Parathyroid adenoma (tissue), 2 donors: ENCODE data around the gene CEP135.

Experiments
- H2AFZ ChIP-seq: fragments of 300-600 bp; sonication (generic); one replicate; pipeline ENCODE4 v1.7.0; 2017; ENCODE audit warnings: antibody characterized with exemption, mild to moderate bottlenecking
- H3K27ac ChIP-seq: fragments of 300-600 bp; sonication (generic); one replicate; pipeline ENCODE4 v1.7.0; 2017
- H3K27me3 ChIP-seq: fragments of 300-600 bp; sonication (generic); one replicate; pipeline ENCODE4 v1.7.0; 2017; ENCODE audit warnings: low read length; ENCODE audit not compliant: control insufficient read depth, insufficient read depth
- H3K36me3 ChIP-seq: fragments of 300-600 bp; sonication (generic); one replicate; pipeline ENCODE4 v1.7.0; 2017; ENCODE audit warnings: low read length; ENCODE audit not compliant: control insufficient read depth, insufficient read depth
- H3K4me1 ChIP-seq: fragments of 300-600 bp; sonication (generic); one replicate; pipeline ENCODE4 v1.7.0; 2017; ENCODE audit warnings: control low read depth
- H3K4me2 ChIP-seq: fragments of 300-600 bp; sonication (generic); one replicate; pipeline ENCODE4 v1.7.0; 2017; ENCODE audit warnings: low read length
- H3K4me3 ChIP-seq: fragments of 300-600 bp; sonication (generic); one replicate; pipeline ENCODE4 v1.7.0; 2017; ENCODE audit warnings: low read depth, low read length
- H3K79me2 ChIP-seq: fragments of 300-600 bp; sonication (generic); one replicate; pipeline ENCODE4 v1.7.0; 2017; ENCODE audit warnings: control low read depth
- H3K9ac ChIP-seq: fragments of 300-600 bp; sonication (generic); one replicate; pipeline ENCODE4 v1.7.0; 2017; ENCODE audit warnings: mild to moderate bottlenecking
- H3K9me3 ChIP-seq: fragments of 300-600 bp; sonication (generic); one replicate; pipeline ENCODE4 v1.7.0; 2017; ENCODE audit warnings: low read length; ENCODE audit not compliant: control insufficient read depth
- TF ChIP-seq, protein P1 (sequence below): fragments of 300-600 bp; sonication (generic); IDR thresholded peaks from one replicate; pipeline ENCODE4 v1.7.0; 2017; ENCODE audit warnings: antibody characterized with exemption, mild to moderate bottlenecking
- donor health status: primary hyperparathyroidism.

CEP135 gene, protein sequence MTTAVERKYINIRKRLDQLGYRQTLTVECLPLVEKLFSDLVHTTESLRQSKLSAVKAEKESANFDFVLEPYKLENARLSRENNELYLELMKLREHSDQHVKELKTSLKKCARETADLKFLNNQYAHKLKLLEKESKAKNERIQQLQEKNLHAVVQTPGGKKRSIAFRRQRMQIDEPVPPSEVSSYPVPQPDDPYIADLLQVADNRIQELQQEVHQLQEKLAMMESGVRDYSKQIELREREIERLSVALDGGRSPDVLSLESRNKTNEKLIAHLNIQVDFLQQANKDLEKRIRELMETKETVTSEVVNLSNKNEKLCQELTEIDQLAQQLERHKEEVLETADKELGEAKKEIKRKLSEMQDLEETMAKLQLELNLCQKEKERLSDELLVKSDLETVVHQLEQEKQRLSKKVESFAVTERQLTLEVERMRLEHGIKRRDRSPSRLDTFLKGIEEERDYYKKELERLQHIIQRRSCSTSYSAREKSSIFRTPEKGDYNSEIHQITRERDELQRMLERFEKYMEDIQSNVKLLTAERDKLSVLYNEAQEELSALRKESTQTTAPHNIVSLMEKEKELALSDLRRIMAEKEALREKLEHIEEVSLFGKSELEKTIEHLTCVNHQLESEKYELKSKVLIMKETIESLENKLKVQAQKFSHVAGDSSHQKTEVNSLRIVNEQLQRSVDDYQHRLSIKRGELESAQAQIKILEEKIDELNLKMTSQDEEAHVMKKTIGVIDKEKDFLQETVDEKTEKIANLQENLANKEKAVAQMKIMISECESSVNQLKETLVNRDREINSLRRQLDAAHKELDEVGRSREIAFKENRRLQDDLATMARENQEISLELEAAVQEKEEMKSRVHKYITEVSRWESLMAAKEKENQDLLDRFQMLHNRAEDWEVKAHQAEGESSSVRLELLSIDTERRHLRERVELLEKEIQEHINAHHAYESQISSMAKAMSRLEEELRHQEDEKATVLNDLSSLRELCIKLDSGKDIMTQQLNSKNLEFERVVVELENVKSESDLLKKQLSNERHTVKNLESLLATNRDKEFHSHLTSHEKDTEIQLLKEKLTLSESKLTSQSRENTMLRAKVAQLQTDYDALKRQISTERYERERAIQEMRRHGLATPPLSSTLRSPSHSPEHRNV

GRCh38 chr4:55948726-55949481, at the start of gene CEP135:
Gene CEP135, plus strand, starts transcription at chr4:55948945. Its CDS starts 3,186 bp downstream, at chr4:55952131.
- Histone ChIP-seq H3K4me1 (no peaks in the 10 kb centered on the region), H3K27ac (peak within 1 kb of the TSS; percentile 85), H3K36me3 (no peaks in the 10 kb centered on the region), H3K4me3 (peak within 1 kb of the TSS; percentile 70), H3K9me3 (no peaks in the 10 kb centered on the region), H3K9ac (no peak within 1 kb of the TSS), H3K79me2 (peaks cover 2% of the 10 kb centered on the region), H3K4me2 (peak within 1 kb of the TSS; percentile 74), H3K27me3 (no peaks in the 10 kb centered on the region), H2AFZ (peak within 1 kb of the TSS; percentile 91)
- TF ChIP-seq, protein P1, sequence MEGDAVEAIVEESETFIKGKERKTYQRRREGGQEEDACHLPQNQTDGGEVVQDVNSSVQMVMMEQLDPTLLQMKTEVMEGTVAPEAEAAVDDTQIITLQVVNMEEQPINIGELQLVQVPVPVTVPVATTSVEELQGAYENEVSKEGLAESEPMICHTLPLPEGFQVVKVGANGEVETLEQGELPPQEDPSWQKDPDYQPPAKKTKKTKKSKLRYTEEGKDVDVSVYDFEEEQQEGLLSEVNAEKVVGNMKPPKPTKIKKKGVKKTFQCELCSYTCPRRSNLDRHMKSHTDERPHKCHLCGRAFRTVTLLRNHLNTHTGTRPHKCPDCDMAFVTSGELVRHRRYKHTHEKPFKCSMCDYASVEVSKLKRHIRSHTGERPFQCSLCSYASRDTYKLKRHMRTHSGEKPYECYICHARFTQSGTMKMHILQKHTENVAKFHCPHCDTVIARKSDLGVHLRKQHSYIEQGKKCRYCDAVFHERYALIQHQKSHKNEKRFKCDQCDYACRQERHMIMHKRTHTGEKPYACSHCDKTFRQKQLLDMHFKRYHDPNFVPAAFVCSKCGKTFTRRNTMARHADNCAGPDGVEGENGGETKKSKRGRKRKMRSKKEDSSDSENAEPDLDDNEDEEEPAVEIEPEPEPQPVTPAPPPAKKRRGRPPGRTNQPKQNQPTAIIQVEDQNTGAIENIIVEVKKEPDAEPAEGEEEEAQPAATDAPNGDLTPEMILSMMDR: peak; percentile 79

DNA sequence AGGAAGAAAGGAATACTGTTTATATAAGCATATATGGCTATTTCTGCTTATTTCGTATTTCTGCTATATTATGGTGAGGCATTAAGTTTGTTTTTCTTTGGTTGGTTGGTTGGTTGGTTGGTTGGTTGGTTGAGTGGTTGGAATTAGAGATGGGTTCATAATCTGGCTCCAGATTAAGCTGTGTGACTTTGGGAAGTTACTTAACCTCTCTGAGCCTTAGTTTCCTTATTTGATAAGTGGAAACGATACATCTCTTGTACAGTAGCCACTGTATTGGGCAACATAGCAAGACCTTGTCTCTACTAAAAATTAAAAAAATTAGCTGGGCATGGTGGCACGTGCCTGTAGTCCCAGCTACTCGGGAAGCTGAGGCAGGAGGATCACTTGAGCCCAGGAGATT, 46.1 kb upstream of the CEP135 start:
- Histone ChIP-seq H3K4me2 (no peak overlapping the region), H3K4me1 (no peaks in the 10 kb centered on the region), H3K36me3 (no peaks in the 10 kb centered on the region), H3K27ac (no peak overlapping the region), H3K9ac (no peak overlapping the region), H3K9me3 (no peaks in the 10 kb centered on the region), H3K79me2 (no peaks in the 10 kb centered on the region), H3K4me3 (no peak overlapping the region), H2AFZ (no peak overlapping the region), H3K27me3 (no peaks in the 10 kb centered on the region)
- TF ChIP-seq, protein P1: no peak

- no peaks in the 10 kb centered on the region for H3K27me3 ChIP-seq
- no peaks in the 10 kb centered on the region for H3K36me3 ChIP-seq
- no peak overlapping the region for H3K4me2 ChIP-seq
- no peak overlapping the region for H3K4me3 ChIP-seq
- no peaks in the 10 kb centered on the region for H3K9me3 ChIP-seq
- no peaks in the 10 kb centered on the region for H3K79me2 ChIP-seq
- no peaks in the 10 kb centered on the region for H3K4me1 ChIP-seq
- no peak overlapping the region for H2AFZ ChIP-seq
- no peak overlapping the region for H3K9ac ChIP-seq
- H3K27ac ChIP-seq: no peak overlapping the region
- TF ChIP-seq, protein P1: no peak
These were observed 45.2 kb upstream of the CEP135 start for GRCh38 chr4:55903577-55903976.

DNA sequence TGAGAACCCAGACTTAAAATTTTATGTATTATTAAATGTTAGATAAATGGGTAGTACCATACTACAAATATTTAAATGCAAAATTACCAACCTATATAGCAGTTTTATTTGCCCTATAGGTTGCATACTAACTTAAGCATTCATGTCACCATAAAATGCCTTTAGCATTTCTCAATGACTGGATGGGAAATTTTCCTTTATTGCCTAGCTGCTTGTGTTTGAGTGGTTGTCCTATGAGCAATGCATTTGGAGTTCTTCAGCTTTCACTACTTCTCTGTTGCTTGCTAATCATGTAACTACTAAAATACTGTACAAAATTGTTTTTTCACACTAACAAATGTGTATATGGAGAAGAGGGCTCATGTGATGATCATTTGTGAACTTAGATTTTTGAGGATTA, 44.2 kb upstream of the CEP135 start:
- H3K36me3 ChIP-seq: no peaks in the 10 kb centered on the region
- TF ChIP-seq, protein P1: no peak

More for the DNA sequence above, 44.2 kb upstream of the CEP135 start:
- Histone ChIP-seq H3K4me1 (no peaks in the 10 kb centered on the region), H3K79me2 (no peaks in the 10 kb centered on the region), H3K4me3 (no peak overlapping the region), H3K9ac (no peak overlapping the region), H3K27ac (no peak overlapping the region), H3K4me2 (no peak overlapping the region), H3K27me3 (no peaks in the 10 kb centered on the region), H3K9me3 (no peaks in the 10 kb centered on the region), H2AFZ (no peak overlapping the region)
